Dermis blood vessel endothelial cell (primary cell): ENCODE measurements around the gene ATP1B2. TPM values are rescaled to one million over a fixed set of nuclear protein-coding genes. Genes with fewer than 3 reads are reported as not detected.

Experiments used
- DNase-seq: peaks from one replicate; pipeline ENCODE4 v3.0.0; 2010
- total RNA-seq: library from RNA; depleted of rRNA; stranded (reverse); fragments of >200 nt; gene quantifications from 2 replicates; pipeline ENCODE4 v1.2.3, GENCODE V29; 2014

The ATP1B2 gene
- total RNA-seq, 1 donor from 2014 or later = not detected

DNA sequence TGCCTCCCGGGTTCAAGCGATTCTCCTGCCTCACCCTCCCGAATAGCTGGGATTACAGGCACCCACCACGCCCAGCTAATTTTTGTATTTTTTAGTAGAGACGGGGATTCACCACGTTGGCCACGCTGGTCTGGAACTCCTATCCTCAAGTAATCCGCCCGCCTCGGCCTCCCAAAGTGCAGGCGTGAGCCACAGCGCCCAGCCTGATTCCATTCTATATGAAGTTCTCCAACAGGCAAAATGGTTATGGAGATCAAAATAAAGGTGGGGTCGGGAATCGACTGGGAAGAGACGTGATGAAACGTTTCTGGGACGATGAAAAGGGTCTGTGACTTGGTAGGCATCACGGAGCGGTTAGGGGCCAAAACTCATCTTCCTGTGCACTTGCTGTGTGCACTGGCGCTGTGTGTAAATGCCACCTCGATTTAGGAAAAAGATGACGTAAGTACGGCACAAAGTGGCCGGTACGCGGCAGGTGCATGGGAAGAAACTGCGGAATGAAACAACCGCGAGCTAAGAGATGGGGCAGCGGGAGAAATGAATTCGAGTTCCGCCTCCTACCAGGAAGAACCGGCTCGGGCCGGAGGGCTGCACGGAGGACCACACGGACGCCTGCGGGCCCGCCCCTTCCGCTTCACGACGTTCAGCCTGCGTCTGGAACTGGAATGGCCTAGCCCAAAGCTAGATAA lies 35.0 kb downstream of the ATP1B2 start:
- DNase-seq = peak; percentile 95

DNA sequence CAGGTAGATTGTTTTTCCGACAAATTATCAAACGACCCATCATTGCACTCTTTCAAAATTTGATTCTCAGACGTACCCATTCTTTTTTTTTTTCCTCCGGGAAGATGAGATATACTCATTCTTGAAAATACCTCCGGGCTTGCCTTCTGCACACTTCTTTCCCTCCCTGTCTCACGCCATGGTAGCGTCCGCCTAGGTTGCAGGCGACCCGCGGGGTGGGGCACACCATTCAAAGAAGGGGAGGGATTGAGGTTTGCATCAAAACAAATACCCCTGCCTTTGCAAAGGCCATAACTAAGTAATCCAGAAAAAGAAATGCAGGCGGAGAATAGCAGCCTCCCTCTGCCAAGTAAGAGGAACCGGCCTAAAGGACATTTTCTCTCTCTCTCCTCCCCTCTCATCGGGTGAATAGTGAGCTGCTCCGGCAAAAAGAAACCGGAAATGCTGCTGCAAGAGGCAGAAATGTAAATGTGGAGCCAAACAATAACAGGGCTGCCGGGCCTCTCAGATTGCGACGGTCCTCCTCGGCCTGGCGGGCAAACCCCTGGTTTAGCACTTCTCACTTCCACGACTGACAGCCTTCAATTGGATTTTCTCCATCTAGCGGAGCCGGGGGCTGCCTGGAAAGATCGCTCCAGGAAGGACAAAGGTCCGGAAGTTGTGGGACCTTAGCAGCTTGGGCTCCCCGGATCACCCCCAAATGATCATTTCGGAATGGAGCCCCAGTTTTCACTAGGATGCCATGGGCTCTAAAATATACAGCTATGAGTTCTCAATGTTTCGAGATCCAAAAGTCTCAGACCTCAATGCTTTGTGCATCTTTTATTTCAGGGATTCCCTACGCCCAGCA lies 35.7 kb downstream of the ATP1B2 start:
- DNase-seq = peak; percentile 85

- peak; percentile 93 for DNase-seq
Observed at GRCh38 chr17:7687072-7687907, 36.6 kb downstream of the ATP1B2 start, which contains the start of gene TP53. TSS of gene TP53 (minus strand) at chr17:7687490. CDS start at chr17:7676594, 10,896 bp downstream.

DNA sequence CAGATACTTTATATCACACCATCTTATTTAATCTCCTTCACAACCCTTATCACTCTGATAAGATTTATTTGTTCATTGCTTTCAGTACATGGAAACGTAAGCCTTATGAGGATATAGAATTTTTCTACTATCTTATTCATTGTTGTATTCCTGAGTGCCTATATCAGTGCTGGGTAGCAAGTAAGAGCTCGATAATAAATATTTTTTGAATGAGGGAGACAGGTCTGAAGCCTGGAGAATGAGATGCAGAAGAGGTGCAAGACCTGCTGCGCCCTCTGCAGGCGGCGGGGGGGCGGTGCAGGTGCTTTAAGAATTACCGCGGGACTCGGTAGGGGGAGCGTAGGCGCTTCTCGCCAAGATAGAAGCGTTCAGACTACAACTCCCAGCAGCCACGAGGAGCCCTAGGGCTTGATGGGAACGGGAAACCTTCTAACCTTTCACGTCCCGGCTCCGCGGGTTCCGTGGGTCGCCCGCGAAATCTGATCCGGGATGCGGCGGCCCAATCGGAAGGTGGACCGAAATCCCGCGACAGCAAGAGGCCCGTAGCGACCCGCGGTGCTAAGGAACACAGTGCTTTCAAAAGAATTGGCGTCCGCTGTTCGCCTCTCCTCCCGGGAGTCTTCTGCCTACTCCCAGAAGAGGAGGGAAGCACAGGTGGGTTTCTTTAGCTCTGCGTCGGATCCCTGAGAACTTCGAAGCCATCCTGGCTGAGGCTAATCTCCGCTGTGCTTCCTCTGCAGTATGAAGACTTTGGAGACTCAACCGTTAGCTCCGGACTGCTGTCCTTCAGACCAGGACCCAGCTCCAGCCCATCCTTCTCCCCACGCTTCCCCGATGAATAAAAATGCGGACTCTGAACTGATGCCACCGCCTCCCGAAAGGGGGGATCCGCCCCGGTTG lies 37.4 kb downstream of the ATP1B2 start, which contains the start of gene WRAP53:
TSS of gene WRAP53 (plus strand) at position 570 of the 900 bp plus-strand sequence. CDS start at position 742, 172 bp downstream.
- DNase-seq = peak; percentile 99

DNA sequence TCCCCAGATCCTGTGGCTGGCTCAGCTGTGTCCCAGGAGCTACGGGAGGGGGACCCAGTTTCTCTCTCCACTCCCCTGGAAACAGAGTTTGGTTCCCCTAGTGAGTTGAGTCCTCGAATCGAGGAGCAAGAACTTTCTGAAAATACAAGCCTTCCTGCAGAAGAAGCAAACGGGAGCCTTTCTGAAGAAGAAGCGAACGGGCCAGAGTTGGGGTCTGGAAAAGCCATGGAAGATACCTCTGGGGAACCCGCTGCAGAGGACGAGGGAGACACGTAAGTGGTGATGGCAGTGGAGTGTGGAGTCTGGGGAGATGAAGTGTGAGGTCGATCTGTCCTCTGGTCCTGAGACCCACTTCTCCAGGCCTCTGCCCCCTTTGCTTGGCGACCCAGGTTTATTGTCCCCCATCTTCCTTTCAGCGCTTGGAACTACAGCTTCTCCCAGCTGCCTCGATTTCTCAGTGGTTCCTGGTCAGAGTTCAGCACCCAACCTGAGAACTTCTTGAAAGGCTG lies 38.1 kb downstream of the ATP1B2 start:
- DNase-seq = no peak

DNA sequence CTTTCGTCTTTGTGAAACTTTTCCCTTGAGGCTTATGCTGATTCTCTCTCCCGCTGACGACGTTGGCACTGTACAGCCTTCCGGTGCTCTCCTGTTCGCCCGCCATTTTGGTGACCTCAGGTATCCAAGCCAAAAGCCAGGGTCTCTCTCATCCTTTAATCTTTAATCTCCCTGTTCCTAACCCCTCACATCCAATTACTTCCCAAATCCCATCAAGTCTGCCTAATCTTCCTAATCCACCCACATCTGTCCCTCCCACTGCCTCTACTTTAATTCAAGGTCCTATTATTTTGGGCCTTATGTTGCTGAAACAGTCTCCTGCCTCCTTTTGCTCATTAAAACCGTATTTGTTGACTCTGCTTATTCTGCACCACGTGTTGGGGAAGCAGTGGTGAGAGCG lies 44.9 kb downstream of the ATP1B2 start:
- no peak for DNase-seq

- DNase-seq = no peak
Observed at GRCh38 chr17:7697828-7698588, 47.3 kb downstream of the ATP1B2 start.

- DNase-seq = no peak
Observed at GRCh38 chr17:7700510-7700909, 49.8 kb downstream of the ATP1B2 start.

GRCh38 chr17:7701681-7702080 lies 51.0 kb downstream of the ATP1B2 start:
- no peak for DNase-seq

DNA sequence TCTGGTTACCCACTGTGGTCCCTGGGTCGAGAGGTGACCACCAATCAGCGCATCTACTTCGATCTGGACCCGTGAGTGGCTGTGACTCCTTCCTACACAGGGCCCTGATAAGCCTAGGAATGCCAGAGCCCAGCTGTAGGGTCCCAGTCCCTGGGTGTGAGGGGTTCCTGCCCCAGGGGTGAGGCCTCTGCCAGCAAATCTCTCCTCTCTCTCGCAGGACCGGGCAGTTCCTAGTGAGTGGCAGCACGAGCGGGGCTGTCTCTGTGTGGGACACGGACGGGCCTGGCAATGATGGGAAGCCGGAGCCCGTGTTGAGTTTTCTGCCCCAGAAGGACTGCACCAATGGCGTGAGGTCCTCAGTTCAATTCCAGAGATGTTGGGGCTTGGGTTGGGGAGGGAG lies 52.0 kb downstream of the ATP1B2 start:
- no peak for DNase-seq

- DNase-seq = peak; percentile 53
Observed at GRCh38 chr17:7703584-7704479, 53.1 kb downstream of the ATP1B2 start.

DNA sequence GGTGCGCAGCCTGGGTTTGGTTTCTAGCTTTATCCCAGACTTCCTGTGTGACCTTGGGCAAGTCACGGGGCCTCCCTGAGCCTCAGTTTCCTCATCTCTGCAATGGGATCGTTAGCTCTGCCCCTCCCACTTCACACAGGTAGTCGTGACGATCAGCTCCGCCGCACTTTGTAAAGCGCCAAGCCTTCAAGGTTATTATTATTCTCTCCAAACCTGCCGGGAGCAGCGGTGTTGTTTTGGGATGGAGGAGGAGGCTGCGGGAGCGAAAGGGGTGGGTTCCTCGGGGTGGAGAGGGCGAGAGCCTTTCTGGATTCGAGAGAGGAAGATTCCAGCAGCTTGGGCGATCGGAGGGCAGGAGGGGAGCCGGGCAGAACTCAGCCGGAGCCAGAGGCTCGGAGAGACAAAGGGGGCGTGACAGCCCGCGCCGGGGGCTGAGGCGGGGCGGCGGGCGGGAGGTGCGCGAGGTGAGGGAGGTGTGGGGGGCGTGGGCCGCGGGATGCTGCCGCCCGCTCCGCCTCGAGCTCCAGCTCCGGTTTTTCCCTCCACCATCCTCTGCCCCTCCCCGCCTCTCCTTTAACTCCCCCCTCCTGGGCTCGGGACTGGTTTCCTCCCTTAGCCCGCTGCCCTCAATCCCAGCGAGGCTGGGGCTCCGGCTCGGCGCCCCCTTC lies 54.0 kb downstream of the ATP1B2 start, which contains the start of gene EFNB3:
TSS of gene EFNB3 (plus strand) at position 602 of the 668 bp plus-strand sequence. CDS start 397 bp downstream, outside the sequence.
- DNase-seq = peak; percentile 36

GRCh38 chr17:7705269-7706255 lies 54.8 kb downstream of the ATP1B2 start:
- DNase-seq = no peak

DNA sequence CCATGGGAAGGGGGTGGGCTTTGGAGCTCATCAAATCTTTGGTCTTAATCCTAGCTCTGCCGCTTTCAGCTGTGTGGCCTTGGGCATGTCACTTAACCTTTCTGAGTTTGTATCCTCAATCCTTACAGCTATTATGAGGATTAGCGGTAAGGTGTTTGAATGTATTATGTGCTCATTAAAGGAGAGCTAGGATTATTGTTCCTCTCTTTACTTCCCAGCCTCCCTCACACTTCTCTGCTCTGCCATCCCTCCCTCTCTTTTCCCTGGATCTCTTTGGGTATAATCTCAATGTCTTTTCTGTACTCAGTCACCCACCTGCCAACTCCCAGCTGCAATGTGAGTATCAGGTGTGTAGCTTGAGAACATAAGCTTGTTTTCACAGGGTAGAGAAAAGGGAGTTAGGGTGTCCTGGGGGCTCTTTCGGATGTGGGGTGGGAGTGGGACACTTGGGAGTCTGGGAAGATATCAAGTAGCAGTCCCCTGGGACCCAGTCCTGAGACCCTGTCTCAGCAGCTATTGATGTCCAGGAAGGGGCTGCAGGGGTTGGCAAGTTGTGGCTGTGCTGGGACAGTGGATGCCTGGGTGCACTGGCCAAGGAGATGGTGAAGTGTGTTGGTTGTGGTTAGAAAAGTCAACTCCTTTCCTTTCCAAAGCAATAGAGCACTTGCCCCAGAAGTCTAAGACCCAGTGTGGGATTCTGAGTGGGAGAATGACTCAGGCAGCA lies 56.1 kb downstream of the ATP1B2 start:
- no peak for DNase-seq
